ENCODE data around the gene TRAPPC1. TPM values are rescaled to one million over a fixed set of nuclear protein-coding genes. Genes with fewer than 3 reads are reported as not detected.

TRAPPC1 gene
- total and polyA plus RNA-seq, 10 of the 15 experiments (the other 5 are each of a cell fraction or from before 2014, with no cell fraction given) = 31.3 to 306 (median 134) TPM

DNA sequence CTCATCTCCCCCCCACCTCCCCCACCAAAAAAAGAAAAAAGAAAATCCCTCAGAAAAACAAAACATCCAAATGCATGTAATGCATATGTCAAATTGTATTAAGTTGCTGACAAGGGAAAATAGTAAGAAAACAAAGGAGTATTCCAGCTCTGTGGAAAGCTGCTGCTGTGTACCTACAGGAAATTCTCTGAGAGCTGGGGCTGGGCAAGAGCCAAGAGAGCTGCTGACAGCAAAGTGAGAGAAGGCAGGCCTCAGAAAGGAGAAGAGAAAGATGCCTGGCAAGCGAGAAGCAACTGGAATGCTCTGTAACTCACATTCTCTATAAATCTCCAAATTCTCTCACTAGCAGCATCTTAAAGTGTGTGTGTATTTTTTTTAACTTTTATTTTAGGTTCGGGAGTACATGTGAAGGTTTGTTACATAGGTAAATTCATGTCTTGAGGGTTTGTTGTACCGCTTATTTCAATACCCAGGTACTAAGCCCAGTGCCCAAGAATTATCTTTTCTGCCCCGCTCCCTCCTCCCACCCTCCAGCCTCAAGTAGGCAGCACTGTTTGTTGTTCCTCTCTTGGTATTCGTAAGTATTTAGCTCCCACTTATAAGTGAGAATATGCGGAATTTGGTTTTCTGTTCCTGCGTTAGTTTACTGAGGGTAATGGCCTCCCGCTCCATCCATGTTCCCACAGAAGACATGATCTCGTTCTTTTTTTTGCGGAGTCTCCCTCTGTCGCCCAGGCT is 24.7 kb upstream of the TRAPPC1 start:
- CTCF ChIA-PET = interaction anchor here (0.6 to 1.1 kb wide), 3 partner anchors 24 to 48 kb away, joined by 3 to 4 read pairs (median 3); partner anchors contain the start of gene CNTROB
- no peak overlapping the region for H3K4me2 ChIP-seq (ENCODE audit: control insufficient read depth, insufficient read depth)
- in situ Hi-C loops (cut with MboI) (no loop called here), intact Hi-C loops (cut with micrococcal nuclease; ENCODE audit: unreplicated experiment) (no loop called here)
- H3K9me3 ChIP-seq (replicated peaks; ENCODE audit: control insufficient read depth, insufficient read depth, low read length) = no peaks in the 10 kb centered on the region
- no peak for ATAC-seq
- 75% methylated on average over 11 of the region's 11 CpGs for WGBS (ENCODE audit: insufficient coverage, insufficient replicate concordance, low lambda C conversion rate, missing lambda C conversion rate)
- no TSS peak for BruUV-seq (replicated peaks)
- no peak for FAIRE-seq
- no peaks in the 10 kb centered on the region for H3K36me3 ChIP-seq (ENCODE audit: control insufficient read depth in 2 of 2, insufficient read depth in 2 of 2, low read length in 1 of 2)
- SMC1A ChIA-PET (ENCODE audit: uncharacterized antibody, unreplicated experiment) = no interaction called here
- H2AFZ ChIP-seq (ENCODE audit: control insufficient read depth, low read depth, low read length) = no peak overlapping the region
- DNase-seq (ENCODE audit: low read depth, low spot score) = no peak
- POLR2A ChIA-PET = no interaction called here
- no peaks in the 10 kb centered on the region for H4K20me1 ChIP-seq (ENCODE audit: control insufficient read depth, insufficient read depth)
- RAD21 ChIA-PET (ENCODE audit: unreplicated experiment) = no interaction called here
- TF ChIP-seq, protein P1, sequence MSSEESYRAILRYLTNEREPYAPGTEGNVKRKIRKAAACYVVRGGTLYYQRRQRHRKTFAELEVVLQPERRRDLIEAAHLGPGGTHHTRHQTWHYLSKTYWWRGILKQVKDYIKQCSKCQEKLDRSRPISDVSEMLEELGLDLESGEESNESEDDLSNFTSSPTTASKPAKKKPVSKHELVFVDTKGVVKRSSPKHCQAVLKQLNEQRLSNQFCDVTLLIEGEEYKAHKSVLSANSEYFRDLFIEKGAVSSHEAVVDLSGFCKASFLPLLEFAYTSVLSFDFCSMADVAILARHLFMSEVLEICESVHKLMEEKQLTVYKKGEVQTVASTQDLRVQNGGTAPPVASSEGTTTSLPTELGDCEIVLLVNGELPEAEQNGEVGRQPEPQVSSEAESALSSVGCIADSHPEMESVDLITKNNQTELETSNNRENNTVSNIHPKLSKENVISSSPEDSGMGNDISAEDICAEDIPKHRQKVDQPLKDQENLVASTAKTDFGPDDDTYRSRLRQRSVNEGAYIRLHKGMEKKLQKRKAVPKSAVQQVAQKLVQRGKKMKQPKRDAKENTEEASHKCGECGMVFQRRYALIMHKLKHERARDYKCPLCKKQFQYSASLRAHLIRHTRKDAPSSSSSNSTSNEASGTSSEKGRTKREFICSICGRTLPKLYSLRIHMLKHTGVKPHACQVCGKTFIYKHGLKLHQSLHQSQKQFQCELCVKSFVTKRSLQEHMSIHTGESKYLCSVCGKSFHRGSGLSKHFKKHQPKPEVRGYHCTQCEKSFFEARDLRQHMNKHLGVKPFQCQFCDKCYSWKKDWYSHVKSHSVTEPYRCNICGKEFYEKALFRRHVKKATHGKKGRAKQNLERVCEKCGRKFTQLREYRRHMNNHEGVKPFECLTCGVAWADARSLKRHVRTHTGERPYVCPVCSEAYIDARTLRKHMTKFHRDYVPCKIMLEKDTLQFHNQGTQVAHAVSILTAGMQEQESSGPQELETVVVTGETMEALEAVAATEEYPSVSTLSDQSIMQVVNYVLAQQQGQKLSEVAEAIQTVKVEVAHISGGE (CRISPR knock-in tag; IDR thresholded peaks at IDR 0.05) = no peak
- TF ChIP-seq, protein P2, sequence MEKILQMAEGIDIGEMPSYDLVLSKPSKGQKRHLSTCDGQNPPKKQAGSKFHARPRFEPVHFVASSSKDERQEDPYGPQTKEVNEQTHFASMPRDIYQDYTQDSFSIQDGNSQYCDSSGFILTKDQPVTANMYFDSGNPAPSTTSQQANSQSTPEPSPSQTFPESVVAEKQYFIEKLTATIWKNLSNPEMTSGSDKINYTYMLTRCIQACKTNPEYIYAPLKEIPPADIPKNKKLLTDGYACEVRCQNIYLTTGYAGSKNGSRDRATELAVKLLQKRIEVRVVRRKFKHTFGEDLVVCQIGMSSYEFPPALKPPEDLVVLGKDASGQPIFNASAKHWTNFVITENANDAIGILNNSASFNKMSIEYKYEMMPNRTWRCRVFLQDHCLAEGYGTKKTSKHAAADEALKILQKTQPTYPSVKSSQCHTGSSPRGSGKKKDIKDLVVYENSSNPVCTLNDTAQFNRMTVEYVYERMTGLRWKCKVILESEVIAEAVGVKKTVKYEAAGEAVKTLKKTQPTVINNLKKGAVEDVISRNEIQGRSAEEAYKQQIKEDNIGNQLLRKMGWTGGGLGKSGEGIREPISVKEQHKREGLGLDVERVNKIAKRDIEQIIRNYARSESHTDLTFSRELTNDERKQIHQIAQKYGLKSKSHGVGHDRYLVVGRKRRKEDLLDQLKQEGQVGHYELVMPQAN (conservative IDR thresholded peaks at IDR 0.05) = no peak
- TF ChIP-seq SREBF2 (IDR thresholded peaks at IDR 0.05; ENCODE audit: low read length) (no peak), ZNF207 (IDR thresholded peaks at IDR 0.05; ENCODE audit: borderline replicate concordance) (no peak)
- TF ChIP-seq, protein P3, sequence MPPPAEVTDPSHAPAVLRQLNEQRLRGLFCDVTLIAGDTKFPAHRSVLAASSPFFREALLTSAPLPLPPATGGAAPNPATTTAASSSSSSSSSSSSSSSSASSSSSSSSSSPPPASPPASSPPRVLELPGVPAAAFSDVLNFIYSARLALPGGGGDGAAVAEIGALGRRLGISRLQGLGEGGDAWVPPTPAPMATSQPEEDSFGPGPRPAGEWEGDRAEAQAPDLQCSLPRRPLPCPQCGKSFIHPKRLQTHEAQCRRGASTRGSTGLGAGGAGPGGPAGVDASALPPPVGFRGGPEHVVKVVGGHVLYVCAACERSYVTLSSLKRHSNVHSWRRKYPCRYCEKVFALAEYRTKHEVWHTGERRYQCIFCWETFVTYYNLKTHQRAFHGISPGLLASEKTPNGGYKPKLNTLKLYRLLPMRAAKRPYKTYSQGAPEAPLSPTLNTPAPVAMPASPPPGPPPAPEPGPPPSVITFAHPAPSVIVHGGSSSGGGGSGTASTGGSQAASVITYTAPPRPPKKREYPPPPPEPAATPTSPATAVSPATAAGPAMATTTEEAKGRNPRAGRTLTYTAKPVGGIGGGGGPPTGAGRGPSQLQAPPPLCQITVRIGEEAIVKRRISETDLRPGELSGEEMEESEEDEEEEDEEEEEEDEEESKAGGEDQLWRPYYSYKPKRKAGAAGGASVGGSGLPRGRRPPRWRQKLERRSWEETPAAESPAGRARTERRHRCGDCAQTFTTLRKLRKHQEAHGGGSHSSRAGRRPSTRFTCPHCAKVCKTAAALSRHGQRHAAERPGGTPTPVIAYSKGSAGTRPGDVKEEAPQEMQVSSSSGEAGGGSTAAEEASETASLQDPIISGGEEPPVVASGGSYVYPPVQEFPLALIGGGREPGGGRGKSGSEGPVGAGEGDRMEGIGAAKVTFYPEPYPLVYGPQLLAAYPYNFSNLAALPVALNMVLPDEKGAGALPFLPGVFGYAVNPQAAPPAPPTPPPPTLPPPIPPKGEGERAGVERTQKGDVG (CRISPR knock-in tag; IDR thresholded peaks at IDR 0.05) = no peak
- no peaks in the 10 kb centered on the region for H3K27me3 ChIP-seq (replicated peaks in 1 of 2; ENCODE audit: control insufficient read depth in 2 of 2, insufficient read depth in 2 of 2, low read length in 1 of 2)
- no peak overlapping the region for H3K27ac ChIP-seq (ENCODE audit: control insufficient read depth, insufficient read depth)
- no peaks in the 10 kb centered on the region for H3K79me2 ChIP-seq (ENCODE audit: control insufficient read depth, insufficient read depth, low read length)
- peaks cover 6% of the 10 kb centered on the region for H3K4me1 ChIP-seq (ENCODE audit: control insufficient read depth, insufficient read depth, low read length)
- H3K4me3 ChIP-seq = no peak overlapping the region
- H3K9ac ChIP-seq (ENCODE audit: control insufficient read depth, insufficient read depth, low read length) = no peak overlapping the region

Measured in GM12878 (cell line).